ENCODE results near the gene TTC39C.

- no peak for TF ChIP-seq POLR2A (IDR thresholded peaks at IDR 0.05; ENCODE audit: low read depth, low read length)
- TF ChIP-seq POLR2AphosphoS5 (IDR thresholded peaks at IDR 0.05; ENCODE audit: insufficient read depth, low read depth, low read length), result no peak
- TF ChIP-seq CTCF (IDR thresholded peaks at IDR 0.05; ENCODE audit: extremely low read depth in 1 of 2, insufficient read depth in 1 of 2, low read depth in 1 of 2, low read length in 2 of 2), result no peak
- no peak for TF ChIP-seq MAX (IDR thresholded peaks at IDR 0.05; ENCODE audit: insufficient read depth, insufficient read length)
These were observed 9.9 kb downstream of the TTC39C start for GRCh38 chr18:24024425-24024824.
